ENCODE data around the gene KDM4C. TPM values are rescaled to one million over a fixed set of nuclear protein-coding genes. Genes with fewer than 3 reads are reported as not detected.
"Not testable (repeated sequence)": the region's sequence is repeated elsewhere in the genome, so short reads cannot be mapped to it uniquely, and the experiment has no call there.

KDM4C gene
- total RNA-seq, 2 experiments from 2014 or later, result 51.5 to 60.3 TPM

DNA sequence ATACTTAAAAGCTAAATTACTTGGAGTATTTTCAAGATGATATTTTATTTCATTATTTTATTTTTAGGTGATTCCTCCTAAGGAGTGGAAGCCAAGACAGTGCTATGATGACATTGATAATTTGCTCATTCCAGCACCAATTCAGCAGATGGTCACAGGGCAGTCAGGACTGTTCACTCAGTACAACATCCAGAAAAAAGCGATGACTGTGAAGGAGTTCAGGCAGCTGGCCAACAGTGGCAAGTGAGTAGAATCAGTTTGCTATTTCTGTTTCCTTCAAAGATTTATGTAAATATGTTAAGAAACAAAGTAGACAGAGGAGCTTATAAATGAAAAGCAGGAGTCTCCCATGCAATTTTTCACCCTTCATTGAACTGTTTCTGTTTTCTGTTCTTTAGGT lies 47.8 kb downstream of the KDM4C start:
- Histone ChIP-seq H2AFZ (ENCODE audit: low read length) (no peak overlapping the region), H3K4me1 (ENCODE audit: insufficient read depth, low read length, poor library complexity, severe bottlenecking) (no peaks in the 10 kb centered on the region), H3K4me2 (ENCODE audit: low read length) (no peak overlapping the region), H3K9me2 (ENCODE audit: insufficient read depth, low read length) (no peaks in the 10 kb centered on the region), H3K27ac (ENCODE audit: low read depth, low read length, poor library complexity, severe bottlenecking) (no peak overlapping the region), H3K9me3 (ENCODE audit: low read length) (no peaks in the 10 kb centered on the region), H3K36me3 (ENCODE audit: insufficient read depth, low read length) (peaks cover 37% of the 10 kb centered on the region), H3K4me3 (ENCODE audit: low read depth, low read length, poor library complexity, severe bottlenecking) (no peak overlapping the region), H4K20me1 (ENCODE audit: insufficient read depth, low read length) (no peaks in the 10 kb centered on the region), H3K79me2 (ENCODE audit: insufficient read depth, low read depth, low read length) (no peaks in the 10 kb centered on the region)
- no TSS peak for BruUV-seq (replicated peaks)
- intact Hi-C loops (cut with micrococcal nuclease; ENCODE audit: unreplicated experiment), result no loop called here
- POLR2A ChIA-PET, result interaction anchor here (0.6 to 1.2 kb wide), 3 partner anchors 11 to 43 kb away, joined by 3 to 4 read pairs (median 4); no protein-coding TSS in a partner anchor
- TF ChIP-seq EZH2phosphoT487 (IDR thresholded peaks at IDR 0.05; ENCODE audit: borderline replicate concordance, low read depth, low read length), result no peak
- TF ChIP-seq, protein P1, sequence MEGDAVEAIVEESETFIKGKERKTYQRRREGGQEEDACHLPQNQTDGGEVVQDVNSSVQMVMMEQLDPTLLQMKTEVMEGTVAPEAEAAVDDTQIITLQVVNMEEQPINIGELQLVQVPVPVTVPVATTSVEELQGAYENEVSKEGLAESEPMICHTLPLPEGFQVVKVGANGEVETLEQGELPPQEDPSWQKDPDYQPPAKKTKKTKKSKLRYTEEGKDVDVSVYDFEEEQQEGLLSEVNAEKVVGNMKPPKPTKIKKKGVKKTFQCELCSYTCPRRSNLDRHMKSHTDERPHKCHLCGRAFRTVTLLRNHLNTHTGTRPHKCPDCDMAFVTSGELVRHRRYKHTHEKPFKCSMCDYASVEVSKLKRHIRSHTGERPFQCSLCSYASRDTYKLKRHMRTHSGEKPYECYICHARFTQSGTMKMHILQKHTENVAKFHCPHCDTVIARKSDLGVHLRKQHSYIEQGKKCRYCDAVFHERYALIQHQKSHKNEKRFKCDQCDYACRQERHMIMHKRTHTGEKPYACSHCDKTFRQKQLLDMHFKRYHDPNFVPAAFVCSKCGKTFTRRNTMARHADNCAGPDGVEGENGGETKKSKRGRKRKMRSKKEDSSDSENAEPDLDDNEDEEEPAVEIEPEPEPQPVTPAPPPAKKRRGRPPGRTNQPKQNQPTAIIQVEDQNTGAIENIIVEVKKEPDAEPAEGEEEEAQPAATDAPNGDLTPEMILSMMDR (conservative IDR thresholded peaks at IDR 0.05; ENCODE audit: low read length), result no peak
- DNase-seq (ENCODE audit: low spot score), result no peak
- CTCF ChIA-PET (ENCODE audit: unreplicated experiment), result no interaction called here

- DNase-seq (ENCODE audit: low spot score); H3K4me2 ChIP-seq (ENCODE audit: low read length); H4K20me1 ChIP-seq (ENCODE audit: insufficient read depth, low read length); H3K9me2 ChIP-seq (ENCODE audit: insufficient read depth, low read length); H3K79me2 ChIP-seq (ENCODE audit: insufficient read depth, low read depth, low read length); POLR2A ChIA-PET; intact Hi-C loops (cut with micrococcal nuclease; ENCODE audit: unreplicated experiment); CTCF ChIA-PET (ENCODE audit: unreplicated experiment); H3K4me3 ChIP-seq (ENCODE audit: low read depth, low read length, poor library complexity, severe bottlenecking); H2AFZ ChIP-seq (ENCODE audit: low read length); H3K27ac ChIP-seq (ENCODE audit: low read depth, low read length, poor library complexity, severe bottlenecking); H3K4me1 ChIP-seq (ENCODE audit: insufficient read depth, low read length, poor library complexity, severe bottlenecking); H3K9me3 ChIP-seq (ENCODE audit: low read length): not testable (repeated sequence)
- H3K36me3 ChIP-seq (ENCODE audit: insufficient read depth, low read length), result peaks cover 32% of the 10 kb centered on the region
- BruUV-seq (replicated peaks), result TSS peak; percentile 53
Measured at GRCh38 chr9:6806318-6806717, 48.5 kb downstream of the KDM4C start.

- H3K9me2 ChIP-seq (ENCODE audit: insufficient read depth, low read length); H3K27ac ChIP-seq (ENCODE audit: low read depth, low read length, poor library complexity, severe bottlenecking); H3K4me3 ChIP-seq (ENCODE audit: low read depth, low read length, poor library complexity, severe bottlenecking); CTCF ChIA-PET (ENCODE audit: unreplicated experiment); H3K9me3 ChIP-seq (ENCODE audit: low read length); DNase-seq (ENCODE audit: low spot score); H3K79me2 ChIP-seq (ENCODE audit: insufficient read depth, low read depth, low read length); BruUV-seq (replicated peaks); H3K4me2 ChIP-seq (ENCODE audit: low read length); H3K4me1 ChIP-seq (ENCODE audit: insufficient read depth, low read length, poor library complexity, severe bottlenecking); POLR2A ChIA-PET; intact Hi-C loops (cut with micrococcal nuclease; ENCODE audit: unreplicated experiment); H4K20me1 ChIP-seq (ENCODE audit: insufficient read depth, low read length); H2AFZ ChIP-seq (ENCODE audit: low read length): not testable (repeated sequence)
- H3K36me3 ChIP-seq (ENCODE audit: insufficient read depth, low read length), result peaks cover 25% of the 10 kb centered on the region
Measured at GRCh38 chr9:6807669-6808068, 49.9 kb downstream of the KDM4C start.

- H3K4me3 ChIP-seq (ENCODE audit: low read depth, low read length, poor library complexity, severe bottlenecking), result no peak overlapping the region
- no peaks in the 10 kb centered on the region for H3K9me2 ChIP-seq (ENCODE audit: insufficient read depth, low read length)
- H3K4me1 ChIP-seq (ENCODE audit: insufficient read depth, low read length, poor library complexity, severe bottlenecking), result no peaks in the 10 kb centered on the region
- no peak overlapping the region for H3K4me2 ChIP-seq (ENCODE audit: low read length)
- H3K79me2 ChIP-seq (ENCODE audit: insufficient read depth, low read depth, low read length), result no peaks in the 10 kb centered on the region
- CTCF ChIA-PET (ENCODE audit: unreplicated experiment), result interaction anchor here (0.6 kb wide), 1 partner anchor 12 kb away, joined by 3 read pairs; no protein-coding TSS in a partner anchor
- H3K36me3 ChIP-seq (ENCODE audit: insufficient read depth, low read length), result peaks cover 24% of the 10 kb centered on the region
- TF ChIP-seq, protein P1 (conservative IDR thresholded peaks at IDR 0.05; ENCODE audit: low read length), result no peak
- no peak for TF ChIP-seq EZH2phosphoT487 (IDR thresholded peaks at IDR 0.05; ENCODE audit: borderline replicate concordance, low read depth, low read length)
- no peak for DNase-seq (ENCODE audit: low spot score)
- no peaks in the 10 kb centered on the region for H3K9me3 ChIP-seq (ENCODE audit: low read length)
- H4K20me1 ChIP-seq (ENCODE audit: insufficient read depth, low read length), result 0 out of 2 replicates have a peak, but pooled peaks cover 5% of the 10 kb centered on the region
- H3K27ac ChIP-seq (ENCODE audit: low read depth, low read length, poor library complexity, severe bottlenecking), result no peak overlapping the region
- no TSS peak for BruUV-seq (replicated peaks)
- intact Hi-C loops (cut with micrococcal nuclease; ENCODE audit: unreplicated experiment), result no loop called here
- POLR2A ChIA-PET, result interaction anchor here (0.6 to 1.5 kb wide), 3 partner anchors 14 to 368 kb away, joined by 3 to 6 read pairs (median 3); no protein-coding TSS in a partner anchor
- no peak overlapping the region for H2AFZ ChIP-seq (ENCODE audit: low read length)
Measured at GRCh38 chr9:6811436-6811835, 53.7 kb downstream of the KDM4C start.
